ENCODE measurements around the gene TCHHL1. TPM values are rescaled to one million over a fixed set of nuclear protein-coding genes. Genes with fewer than 3 reads are reported as not detected.

TCHHL1 gene
- total RNA-seq, 1 donor from 2014 or later, result not detected

DNA sequence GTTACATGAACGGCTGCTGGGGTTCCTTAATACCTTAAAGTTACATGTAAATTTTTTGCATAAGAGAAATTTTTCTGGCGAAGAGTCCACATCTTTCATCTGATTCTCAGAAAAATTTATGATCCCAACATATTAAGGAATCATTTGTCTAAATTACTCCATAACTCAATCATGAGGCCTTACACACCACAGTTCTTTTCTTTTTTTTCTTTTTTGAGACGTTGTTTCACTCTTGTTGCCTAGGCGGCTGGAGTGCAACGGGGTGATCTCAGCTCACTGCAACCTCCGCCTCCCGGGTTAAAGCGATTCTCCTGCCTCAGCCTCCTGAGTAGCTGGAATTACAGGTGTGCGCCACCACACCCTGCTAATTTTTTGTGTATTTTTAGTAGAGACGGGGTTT is 50.0 kb downstream of the TCHHL1 start:
- Mint-ChIP-seq H3K27me3 (ENCODE audit: low read depth) (no peaks in the 10 kb centered on the region), H3K9me3 (ENCODE audit: low read depth) (no peaks in the 10 kb centered on the region), H3K27ac (ENCODE audit: unreplicated experiment) (no peak overlapping the region), H3K4me3 (ENCODE audit: unreplicated experiment) (no peak overlapping the region), H3K36me3 (ENCODE audit: low read depth) (peaks cover 15% of the 10 kb centered on the region), H3K4me1 (ENCODE audit: low read depth) (peaks cover 19% of the 10 kb centered on the region)
- no peak for DNase-seq (ENCODE audit: low spot score)
- no peak for TF ChIP-seq CTCF (IDR thresholded peaks at IDR 0.05)

DNA sequence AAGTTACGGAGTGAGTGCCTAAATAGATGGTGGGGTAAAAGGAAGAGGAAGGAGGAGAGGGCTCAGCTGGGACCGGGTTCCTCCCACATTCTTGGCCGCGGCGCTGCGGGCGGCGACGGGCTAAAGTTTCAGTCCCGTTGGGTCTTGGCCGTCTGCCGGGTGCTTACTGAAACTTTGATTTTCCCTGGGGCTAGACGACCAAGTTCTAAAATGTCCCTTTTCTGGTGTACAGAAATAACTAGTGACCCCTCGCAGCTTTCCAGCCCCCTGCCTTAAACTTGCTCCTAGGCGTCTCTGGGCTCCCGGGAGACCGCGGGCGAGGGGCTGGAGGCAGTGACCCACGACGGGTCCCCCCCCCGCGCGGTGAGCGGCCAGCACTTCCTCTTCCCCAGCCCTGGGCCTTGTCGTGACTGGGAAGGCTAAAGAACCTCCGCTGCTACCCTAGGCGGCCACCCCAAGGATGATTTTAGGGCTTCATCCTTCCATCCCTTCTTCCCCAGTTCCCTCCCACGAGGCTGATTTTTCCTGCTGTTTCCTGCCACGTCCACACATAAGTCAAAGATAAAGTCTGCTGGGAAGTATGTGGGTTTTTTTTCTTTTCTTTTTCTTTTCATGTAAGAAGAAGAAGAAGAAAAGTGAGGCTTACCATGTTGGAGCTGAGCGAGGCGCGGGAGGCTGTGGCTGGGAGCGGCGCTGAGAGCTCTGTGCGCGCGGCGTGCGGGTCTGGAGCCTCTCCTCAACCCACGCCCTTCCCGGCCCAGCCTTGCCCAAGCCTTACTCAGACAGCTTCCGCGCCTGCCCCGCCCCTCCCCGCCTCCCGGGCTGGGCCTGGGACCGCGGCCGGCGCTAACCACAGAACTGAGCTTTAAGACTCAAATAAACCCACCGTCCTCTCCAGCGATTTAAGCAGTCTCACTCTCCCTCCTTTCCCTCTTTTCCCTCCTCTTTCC is 52.3 kb downstream of the TCHHL1 start, which contains the start of gene S100A11:
Gene S100A11 (minus strand): TSS at position 738 of the 950 bp plus-strand sequence. CDS start 89 bp downstream, at position 649.
- peak; percentile 97 for DNase-seq (ENCODE audit: low spot score)
- peak within 1 kb of the TSS; percentile 87 for H3K4me3 Mint-ChIP-seq (ENCODE audit: unreplicated experiment)
- H3K27ac Mint-ChIP-seq (ENCODE audit: unreplicated experiment), result peak within 1 kb of the TSS; percentile 99
- no peaks in the 10 kb centered on the region for H3K27me3 Mint-ChIP-seq (ENCODE audit: low read depth)
- H3K9me3 Mint-ChIP-seq (ENCODE audit: low read depth), result no peaks in the 10 kb centered on the region
- TF ChIP-seq CTCF (IDR thresholded peaks at IDR 0.05), result no peak
- peaks cover 37% of the 10 kb centered on the region for H3K36me3 Mint-ChIP-seq (ENCODE audit: low read depth)
- peaks cover 25% of the 10 kb centered on the region for H3K4me1 Mint-ChIP-seq (ENCODE audit: low read depth)

DNA sequence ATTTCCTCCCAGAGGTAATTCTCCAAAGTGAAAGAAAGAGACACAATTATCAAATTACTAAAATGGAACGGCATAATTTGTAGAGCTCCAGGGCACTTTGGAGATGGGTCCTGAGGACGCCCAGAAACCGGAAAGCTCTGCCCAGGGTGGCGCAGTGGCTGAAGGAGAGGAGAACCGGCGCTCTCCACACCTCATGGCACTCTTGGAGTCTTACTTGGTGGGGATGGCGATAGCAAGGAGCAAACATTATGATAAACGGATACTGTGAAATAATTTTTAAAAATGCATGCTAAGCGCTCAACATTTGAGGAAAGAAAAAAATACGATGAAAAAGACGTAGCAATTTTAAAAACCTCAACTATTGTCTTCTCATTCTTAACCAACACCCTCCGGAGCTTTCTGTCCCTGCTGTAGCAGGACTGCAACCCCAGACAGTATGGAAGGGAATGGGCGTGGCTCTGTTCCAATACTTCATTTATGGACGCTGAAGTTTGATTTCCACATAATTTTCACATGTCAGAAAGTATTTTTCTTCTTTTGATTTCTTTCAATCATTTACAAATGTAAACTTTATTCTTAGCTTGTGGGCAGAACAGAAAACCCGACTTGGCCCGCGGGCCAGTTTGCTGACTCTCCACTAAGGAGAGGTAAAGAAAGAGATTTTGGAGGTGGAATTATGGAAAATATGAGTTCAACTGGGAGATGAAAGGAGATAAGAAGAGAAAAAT is 53.2 kb downstream of the TCHHL1 start:
- Mint-ChIP-seq H3K36me3 (ENCODE audit: low read depth) (peaks cover 40% of the 10 kb centered on the region), H3K9me3 (ENCODE audit: low read depth) (peaks cover 1% of the 10 kb centered on the region), H3K4me1 (ENCODE audit: low read depth) (peaks cover 25% of the 10 kb centered on the region), H3K27me3 (ENCODE audit: low read depth) (no peaks in the 10 kb centered on the region), H3K4me3 (ENCODE audit: unreplicated experiment) (peak overlapping the region; percentile 87), H3K27ac (ENCODE audit: unreplicated experiment) (peak overlapping the region; percentile 99)
- DNase-seq (ENCODE audit: low spot score), result no peak
- TF ChIP-seq CTCF (IDR thresholded peaks at IDR 0.05), result peak; percentile 3

- no peak for DNase-seq (ENCODE audit: low spot score)
- H3K4me3 Mint-ChIP-seq (ENCODE audit: unreplicated experiment), result peak overlapping the region; percentile 87
These were observed 54.0 kb downstream of the TCHHL1 start for GRCh38 chr1:152034654-152035538.

More at GRCh38 chr1:152034654-152035538, 54.0 kb downstream of the TCHHL1 start:
- Mint-ChIP-seq H3K9me3 (ENCODE audit: low read depth) (peaks cover 4% of the 10 kb centered on the region), H3K36me3 (ENCODE audit: low read depth) (peaks cover 44% of the 10 kb centered on the region), H3K27ac (ENCODE audit: unreplicated experiment) (peak overlapping the region; percentile 99), H3K27me3 (ENCODE audit: low read depth) (no peaks in the 10 kb centered on the region), H3K4me1 (ENCODE audit: low read depth) (peaks cover 27% of the 10 kb centered on the region)
- TF ChIP-seq CTCF (IDR thresholded peaks at IDR 0.05), result peak; percentile 86
